Gastrocnemius medialis (tissue), 4 donors: ENCODE data around the gene ZNF341. TPM values are rescaled to one million over a fixed set of nuclear protein-coding genes. Genes with fewer than 3 reads are reported as not detected.

ENCODE experiments used
- ATAC-seq, 2 donors: fragments of 150-250 bp; one replicate each; pipeline ENCODE4 v1.9.1; 2016
- DNase-seq, 2 donors: peaks; one replicate each; pipeline ENCODE4 v3.0.0-alpha.2; 2019
- H3K27ac ChIP-seq, 4 donors: fragments of 200-600 bp; sonication (generic); 1 replicate in 1 of 4; 2 replicates in 3 of 4; pipeline ENCODE4 v1.5.1; 2016 to 2018; ENCODE audit warnings: mild to moderate bottlenecking in 2 of 4, moderate library complexity in 1 of 4
- H3K27me3 ChIP-seq, 3 donors: fragments of 200-600 bp; sonication (generic) in 2 of 3; 1 replicate in 1 of 3; 2 replicates in 2 of 3; pipeline versions ENCODE4 v1.5.1 to v1.6.0; 2016 to 2019; ENCODE audit warnings: mild to moderate bottlenecking in 1 of 3, moderate library complexity in 1 of 3
- H3K36me3 ChIP-seq, 2 donors: fragments of 200-600 bp; sonication (generic) in 1 of 2; one replicate each; pipeline ENCODE4 v1.5.1; 2017 to 2018
- H3K4me1 ChIP-seq, 2 donors: fragments of 200-600 bp; sonication (generic) in 1 of 2; one replicate each; pipeline ENCODE4 v1.5.1; 2016 to 2017; ENCODE audit warnings: mild to moderate bottlenecking in 2 of 2
- H3K4me3 ChIP-seq, 4 donors: fragments of 200-600 bp; sonication (generic) in 3 of 4; 1 replicate in 1 of 4; 2 replicates in 3 of 4; pipeline ENCODE4 v1.5.1; 2016 to 2019; ENCODE audit warnings: mild to moderate bottlenecking in 2 of 4
- H3K9me3 ChIP-seq, 3 donors: fragments of 200-600 bp; sonication (generic) in 2 of 3; 1 replicate in 1 of 3; 2 replicates in 2 of 3; pipeline ENCODE4 v1.5.1; 2016 to 2019
- POLR2A ChIP-seq, 2 donors: fragments of 450-650 bp; IDR thresholded peaks; one replicate each; pipeline ENCODE4 v1.6.1; 2017; ENCODE audit warnings: antibody characterized with exemption in 2 of 2, mild to moderate bottlenecking in 2 of 2, moderate library complexity in 2 of 2
- in situ Hi-C, 4 donors: fragments of 200-750 bp; cut with MboI; loops; one replicate each; pipeline versions ENCODE4 v1.15.0 to v1.8.0; 2017; ENCODE audit warnings: low sequenced_read_pairs in 4 of 4
- intact Hi-C: fragments of 100-400 bp; cut with DNase I; formaldehyde crosslinking; loops from one replicate; pipeline ENCODE4 v1.15.1; 2023; ENCODE audit warnings: low total_unique reads
- total RNA-seq, 4 donors: library from RNA; depleted of rRNA; stranded (reverse); fragments of >200 nt; gene quantifications; one replicate each; pipeline versions ENCODE4 v1.1.0 to v1.2.3, GENCODE V29; 2016
- TF ChIP-seq, protein P1 (sequence below), 5 experiments: fragments of 450-650 bp in 3 of 5; fragments of 200-600 bp in 2 of 5; sonication (generic) in 2 of 5; IDR thresholded peaks in 4 of 5; conservative IDR thresholded peaks in 1 of 5; 1 replicate in 4 of 5; 2 replicates in 1 of 5; pipeline ENCODE4 v1.5.1; 2016 to 2019; ENCODE audit warnings: antibody characterized with exemption in 5 of 5, mild to moderate bottlenecking in 3 of 5, moderate library complexity in 3 of 5

Gene ZNF341
- total RNA-seq, 4 donors from 2014 or later, result 1.8 to 4.6 (median 2.6) TPM

GRCh38 chr20:33821270-33821836, 89.6 kb downstream of the ZNF341 start:
- H3K4me3 ChIP-seq, result no peak overlapping the region
- peak in 1 of 2 donors; percentile 19 for ATAC-seq
- no peaks in the 10 kb centered on the region for H3K9me3 ChIP-seq
- peaks cover 81 to 88% of the 10 kb centered on the region in 2 donors for H3K4me1 ChIP-seq
- H3K27ac ChIP-seq, result peak overlapping the region in 3 of 4 donors; percentile 39 to 79 (median 40)
- in situ Hi-C loops, result no loop called here
- intact Hi-C loops, result no loop called here
- no peaks in the 10 kb centered on the region for H3K36me3 ChIP-seq
- DNase-seq, result no peak
- no peaks in the 10 kb centered on the region for H3K27me3 ChIP-seq
- no peak for TF ChIP-seq POLR2A (IDR thresholded peaks at IDR 0.05)
- TF ChIP-seq, protein P1, sequence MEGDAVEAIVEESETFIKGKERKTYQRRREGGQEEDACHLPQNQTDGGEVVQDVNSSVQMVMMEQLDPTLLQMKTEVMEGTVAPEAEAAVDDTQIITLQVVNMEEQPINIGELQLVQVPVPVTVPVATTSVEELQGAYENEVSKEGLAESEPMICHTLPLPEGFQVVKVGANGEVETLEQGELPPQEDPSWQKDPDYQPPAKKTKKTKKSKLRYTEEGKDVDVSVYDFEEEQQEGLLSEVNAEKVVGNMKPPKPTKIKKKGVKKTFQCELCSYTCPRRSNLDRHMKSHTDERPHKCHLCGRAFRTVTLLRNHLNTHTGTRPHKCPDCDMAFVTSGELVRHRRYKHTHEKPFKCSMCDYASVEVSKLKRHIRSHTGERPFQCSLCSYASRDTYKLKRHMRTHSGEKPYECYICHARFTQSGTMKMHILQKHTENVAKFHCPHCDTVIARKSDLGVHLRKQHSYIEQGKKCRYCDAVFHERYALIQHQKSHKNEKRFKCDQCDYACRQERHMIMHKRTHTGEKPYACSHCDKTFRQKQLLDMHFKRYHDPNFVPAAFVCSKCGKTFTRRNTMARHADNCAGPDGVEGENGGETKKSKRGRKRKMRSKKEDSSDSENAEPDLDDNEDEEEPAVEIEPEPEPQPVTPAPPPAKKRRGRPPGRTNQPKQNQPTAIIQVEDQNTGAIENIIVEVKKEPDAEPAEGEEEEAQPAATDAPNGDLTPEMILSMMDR (IDR thresholded peaks at IDR 0.05 in 4 of 5, conservative IDR thresholded peaks at IDR 0.05 in 1 of 5), result no peak

- in situ Hi-C loops (no loop called here), intact Hi-C loops (no loop called here)
- ATAC-seq (peak; percentile 68 to 76), DNase-seq (peak in 1 of 2 donors; percentile 34)
- H3K9me3 ChIP-seq, result no peaks in the 10 kb centered on the region
- H3K27ac ChIP-seq, result peak overlapping the region; percentile 3 to 79 (median 28)
- H3K4me3 ChIP-seq, result no peak overlapping the region
- H3K4me1 ChIP-seq, result peaks cover 81 to 88% of the 10 kb centered on the region in 2 donors
- TF ChIP-seq POLR2A (IDR thresholded peaks at IDR 0.05), result no peak
- TF ChIP-seq, protein P1 (IDR thresholded peaks at IDR 0.05 in 4 of 5, conservative IDR thresholded peaks at IDR 0.05 in 1 of 5), result no peak
- no peaks in the 10 kb centered on the region for H3K27me3 ChIP-seq
- H3K36me3 ChIP-seq, result no peaks in the 10 kb centered on the region
Observed at GRCh38 chr20:33822423-33822822, 90.6 kb downstream of the ZNF341 start.

DNA sequence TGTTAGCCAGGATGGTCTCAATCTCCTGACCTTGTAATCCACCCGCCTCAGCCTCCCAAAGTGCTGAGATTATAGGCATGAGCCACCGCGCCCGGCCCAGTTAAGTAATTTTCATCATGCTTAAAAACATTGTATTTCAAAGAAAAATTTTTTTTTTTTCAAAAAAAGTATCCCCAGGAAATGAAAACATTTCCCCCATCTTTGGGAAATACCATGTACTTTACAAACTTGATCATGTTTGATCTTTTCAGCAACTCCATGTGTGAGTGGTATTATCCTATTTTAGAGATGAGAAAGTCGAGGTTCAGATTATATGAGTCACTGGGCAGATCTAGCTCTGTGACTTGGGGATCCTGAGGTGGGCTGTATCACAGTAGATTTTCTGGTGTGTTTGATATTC, 91.2 kb downstream of the ZNF341 start:
- no peak for TF ChIP-seq POLR2A (IDR thresholded peaks at IDR 0.05)
- TF ChIP-seq, protein P1 (IDR thresholded peaks at IDR 0.05 in 4 of 5, conservative IDR thresholded peaks at IDR 0.05 in 1 of 5), result no peak
- Histone ChIP-seq H3K4me1 (peaks cover 82 to 88% of the 10 kb centered on the region in 2 donors), H3K27ac (peak overlapping the region in 3 of 4 donors; percentile 3 to 79 (median 16)), H3K27me3 (no peaks in the 10 kb centered on the region), H3K4me3 (no peak overlapping the region), H3K9me3 (no peaks in the 10 kb centered on the region), H3K36me3 (no peaks in the 10 kb centered on the region)
- intact Hi-C loops, result no loop called here
- in situ Hi-C loops, result no loop called here
- DNase-seq, result no peak
- ATAC-seq, result no peak

GRCh38 chr20:33824852-33825251, 93.1 kb downstream of the ZNF341 start:
- no peak for DNase-seq
- in situ Hi-C loops (no loop called here), intact Hi-C loops (no loop called here)
- TF ChIP-seq POLR2A (IDR thresholded peaks at IDR 0.05), result no peak
- TF ChIP-seq, protein P1 (IDR thresholded peaks at IDR 0.05 in 4 of 5, conservative IDR thresholded peaks at IDR 0.05 in 1 of 5), result no peak
- H3K27me3 ChIP-seq, result no peaks in the 10 kb centered on the region
- no peaks in the 10 kb centered on the region for H3K36me3 ChIP-seq
- no peaks in the 10 kb centered on the region for H3K9me3 ChIP-seq
- peaks cover 86 to 92% of the 10 kb centered on the region in 2 donors for H3K4me1 ChIP-seq
- no peak overlapping the region for H3K4me3 ChIP-seq
- ATAC-seq, result no peak
- no peak overlapping the region for H3K27ac ChIP-seq
